Ovary (tissue), 3 donors: ENCODE measurements around the gene SMARCA4.

ENCODE experiments used
- CTCF ChIP-seq, 3 donors: fragments of 450-650 bp in 2 of 3; fragments of 200-600 bp in 1 of 3; IDR thresholded peaks; one replicate each; pipeline versions ENCODE4 v1.5.1 to v1.8.0; 2016 to 2022; ENCODE audit warnings: antibody characterized with exemption in 3 of 3, mild to moderate bottlenecking in 1 of 3
- EP300 ChIP-seq: sonication (generic); formaldehyde crosslinking; IDR thresholded peaks from one replicate; pipeline ENCODE4 v1.6.1; 2017; ENCODE audit warnings: antibody characterized with exemption
- POLR2A ChIP-seq: fragments of 450-650 bp; IDR thresholded peaks from one replicate; pipeline ENCODE4 v1.6.1; 2017; ENCODE audit warnings: antibody characterized with exemption, mild to moderate bottlenecking, moderate library complexity
- donor health status: DM: no; HTN: no; CAD: no.

GRCh38 chr19:11091703-11092153, 130.9 kb downstream of the SMARCA4 start:
- TF ChIP-seq EP300: peak; percentile 70
- no peak for TF ChIP-seq CTCF (IDR thresholded peaks at IDR 0.05)
- peak; percentile 38 for TF ChIP-seq POLR2A
